Breast epithelium (tissue), 4 donors: ENCODE results near the gene MAP6. TPM values are rescaled to one million over a fixed set of nuclear protein-coding genes. Genes with fewer than 3 reads are reported as not detected.

Experiments used
- DNase-seq, 2 donors: peaks; one replicate each; pipeline ENCODE4 v3.0.0-alpha.2; 2019; ENCODE audit warnings: low spot score in 2 of 2
- H3K27ac ChIP-seq, 2 donors: fragments of 200-600 bp; sonication (generic) in 1 of 2; one replicate each; pipeline ENCODE4 v1.5.1; 2016 to 2019; ENCODE audit warnings: mild to moderate bottlenecking in 1 of 2
- H3K27me3 ChIP-seq, 2 donors: fragments of 200-600 bp; sonication (generic) in 1 of 2; one replicate each; pipeline versions ENCODE4 v1.5.1 to v1.6.0; 2017 to 2019; ENCODE audit warnings: control low read depth in 1 of 2, mild to moderate bottlenecking in 1 of 2
- H3K36me3 ChIP-seq: fragments of 200-600 bp; one replicate; pipeline ENCODE4 v1.5.1; 2019
- H3K4me1 ChIP-seq, 2 donors: fragments of 200-600 bp; sonication (generic); one replicate each; pipeline ENCODE4 v1.5.1; 2016 to 2019; ENCODE audit warnings: control low read depth in 1 of 2
- H3K4me3 ChIP-seq, 3 donors: fragments of 200-600 bp; sonication (generic); 1 replicate in 2 of 3; 2 replicates in 1 of 3; pipeline ENCODE4 v1.5.1; 2016 to 2019; ENCODE audit warnings: mild to moderate bottlenecking in 3 of 3, moderate library complexity in 2 of 3
- H3K9me3 ChIP-seq, 2 donors: fragments of 200-600 bp; sonication (generic) in 1 of 2; one replicate each; pipeline ENCODE4 v1.5.1; 2016 to 2019; ENCODE audit warnings: control low read depth in 1 of 2
- POLR2A ChIP-seq: fragments of 450-650 bp; IDR thresholded peaks from one replicate; pipeline ENCODE4 v1.6.1; 2016; ENCODE audit warnings: antibody characterized with exemption, mild to moderate bottlenecking, moderate library complexity
- POLR2AphosphoS5 ChIP-seq, 3 donors: sonication (generic); formaldehyde crosslinking; IDR thresholded peaks; one replicate each; pipeline ENCODE4 v1.6.1; 2017; ENCODE audit warnings: antibody characterized with exemption in 3 of 3
- intact Hi-C: fragments of 100-400 bp; cut with DNase I; formaldehyde crosslinking; loops from one replicate; pipeline ENCODE4 v1.15.1; 2023; ENCODE audit warnings: low total_unique reads
- total RNA-seq, 3 donors: library from RNA; depleted of rRNA; stranded (reverse); fragments of >200 nt; gene quantifications; one replicate each; pipeline ENCODE4 v1.1.0, GENCODE V29; 2016
- TF ChIP-seq, protein P1 (sequence below), 3 donors: fragments of 450-650 bp; IDR thresholded peaks; one replicate each; pipeline ENCODE4 v1.5.1; 2016 to 2017; ENCODE audit warnings: antibody characterized with exemption in 3 of 3, mild to moderate bottlenecking in 3 of 3, moderate library complexity in 3 of 3

Gene MAP6
- total RNA-seq, 3 donors from 2014 or later = 1.6 to 5.0 (median 2.6) TPM

DNA sequence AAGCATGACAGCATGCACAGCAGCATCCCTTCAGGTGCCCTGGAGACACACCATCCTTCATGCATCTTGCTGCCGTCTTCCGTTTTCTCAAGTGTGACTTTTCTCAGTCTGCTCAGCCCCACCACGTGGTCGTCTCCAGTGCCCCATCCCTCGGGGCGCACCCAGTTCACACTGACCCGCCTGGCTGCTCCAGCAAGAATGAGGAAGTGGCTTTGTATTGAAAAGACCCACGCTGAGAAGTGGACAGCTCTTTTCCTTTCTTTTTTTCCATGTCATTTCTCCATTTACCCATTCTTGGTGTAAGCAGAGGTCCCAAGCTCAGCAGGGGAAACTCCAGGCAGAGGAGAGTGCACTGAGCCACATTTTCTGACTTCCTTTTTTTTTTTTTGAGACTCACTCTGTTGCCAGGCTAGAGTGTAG lies 92.3 kb downstream of the MAP6 start:
- DNase-seq = peak; percentile 70 to 71
- H3K9me3 ChIP-seq = no peaks in the 10 kb centered on the region
- TF ChIP-seq, protein P1, sequence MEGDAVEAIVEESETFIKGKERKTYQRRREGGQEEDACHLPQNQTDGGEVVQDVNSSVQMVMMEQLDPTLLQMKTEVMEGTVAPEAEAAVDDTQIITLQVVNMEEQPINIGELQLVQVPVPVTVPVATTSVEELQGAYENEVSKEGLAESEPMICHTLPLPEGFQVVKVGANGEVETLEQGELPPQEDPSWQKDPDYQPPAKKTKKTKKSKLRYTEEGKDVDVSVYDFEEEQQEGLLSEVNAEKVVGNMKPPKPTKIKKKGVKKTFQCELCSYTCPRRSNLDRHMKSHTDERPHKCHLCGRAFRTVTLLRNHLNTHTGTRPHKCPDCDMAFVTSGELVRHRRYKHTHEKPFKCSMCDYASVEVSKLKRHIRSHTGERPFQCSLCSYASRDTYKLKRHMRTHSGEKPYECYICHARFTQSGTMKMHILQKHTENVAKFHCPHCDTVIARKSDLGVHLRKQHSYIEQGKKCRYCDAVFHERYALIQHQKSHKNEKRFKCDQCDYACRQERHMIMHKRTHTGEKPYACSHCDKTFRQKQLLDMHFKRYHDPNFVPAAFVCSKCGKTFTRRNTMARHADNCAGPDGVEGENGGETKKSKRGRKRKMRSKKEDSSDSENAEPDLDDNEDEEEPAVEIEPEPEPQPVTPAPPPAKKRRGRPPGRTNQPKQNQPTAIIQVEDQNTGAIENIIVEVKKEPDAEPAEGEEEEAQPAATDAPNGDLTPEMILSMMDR (IDR thresholded peaks at IDR 0.05) = no peak
- TF ChIP-seq POLR2AphosphoS5 (IDR thresholded peaks at IDR 0.05) = peak in 2 of 3 donors; percentile 39 to 41
- TF ChIP-seq POLR2A = no peak
- no peaks in the 10 kb centered on the region for H3K27me3 ChIP-seq
- H3K27ac ChIP-seq = peak overlapping the region; percentile 25 to 29
- H3K36me3 ChIP-seq = no peaks in the 10 kb centered on the region
- no peaks in the 10 kb centered on the region for H3K4me1 ChIP-seq
- no peak overlapping the region for H3K4me3 ChIP-seq
- intact Hi-C loops = loop anchor here (5.0 kb wide), 1 partner anchor 621 kb away; no protein-coding TSS in a partner anchor

DNA sequence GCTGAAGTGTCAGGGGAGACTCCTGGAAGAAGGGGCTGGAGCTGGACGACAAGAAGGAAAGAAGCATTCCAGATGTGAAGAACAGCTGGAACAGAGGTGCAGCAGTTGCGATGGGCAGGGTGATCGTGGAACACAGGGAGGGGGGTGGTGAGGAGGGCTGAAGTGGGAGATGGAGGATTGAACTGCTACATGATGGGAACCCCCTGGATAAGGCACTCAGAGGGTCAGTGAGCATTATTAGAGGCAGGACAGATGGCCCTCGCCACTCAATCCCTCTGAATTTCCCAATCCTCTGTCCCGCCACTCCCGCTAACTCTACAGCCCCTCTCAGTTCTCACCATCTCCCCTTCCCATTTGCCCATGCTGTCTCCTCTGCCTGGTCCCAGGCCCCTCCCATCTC lies 92.8 kb downstream of the MAP6 start:
- Histone ChIP-seq H3K27ac (peak overlapping the region in 1 of 2 donors; percentile 25), H3K4me3 (no peak overlapping the region), H3K9me3 (no peaks in the 10 kb centered on the region), H3K27me3 (no peaks in the 10 kb centered on the region), H3K36me3 (no peaks in the 10 kb centered on the region), H3K4me1 (no peaks in the 10 kb centered on the region)
- intact Hi-C loops = loop anchor here (5.0 kb wide), 1 partner anchor 621 kb away; no protein-coding TSS in a partner anchor
- DNase-seq = no peak
- TF ChIP-seq POLR2A (no peak), POLR2AphosphoS5 (IDR thresholded peaks at IDR 0.05) (no peak)
- TF ChIP-seq, protein P1 (IDR thresholded peaks at IDR 0.05) = no peak

DNA sequence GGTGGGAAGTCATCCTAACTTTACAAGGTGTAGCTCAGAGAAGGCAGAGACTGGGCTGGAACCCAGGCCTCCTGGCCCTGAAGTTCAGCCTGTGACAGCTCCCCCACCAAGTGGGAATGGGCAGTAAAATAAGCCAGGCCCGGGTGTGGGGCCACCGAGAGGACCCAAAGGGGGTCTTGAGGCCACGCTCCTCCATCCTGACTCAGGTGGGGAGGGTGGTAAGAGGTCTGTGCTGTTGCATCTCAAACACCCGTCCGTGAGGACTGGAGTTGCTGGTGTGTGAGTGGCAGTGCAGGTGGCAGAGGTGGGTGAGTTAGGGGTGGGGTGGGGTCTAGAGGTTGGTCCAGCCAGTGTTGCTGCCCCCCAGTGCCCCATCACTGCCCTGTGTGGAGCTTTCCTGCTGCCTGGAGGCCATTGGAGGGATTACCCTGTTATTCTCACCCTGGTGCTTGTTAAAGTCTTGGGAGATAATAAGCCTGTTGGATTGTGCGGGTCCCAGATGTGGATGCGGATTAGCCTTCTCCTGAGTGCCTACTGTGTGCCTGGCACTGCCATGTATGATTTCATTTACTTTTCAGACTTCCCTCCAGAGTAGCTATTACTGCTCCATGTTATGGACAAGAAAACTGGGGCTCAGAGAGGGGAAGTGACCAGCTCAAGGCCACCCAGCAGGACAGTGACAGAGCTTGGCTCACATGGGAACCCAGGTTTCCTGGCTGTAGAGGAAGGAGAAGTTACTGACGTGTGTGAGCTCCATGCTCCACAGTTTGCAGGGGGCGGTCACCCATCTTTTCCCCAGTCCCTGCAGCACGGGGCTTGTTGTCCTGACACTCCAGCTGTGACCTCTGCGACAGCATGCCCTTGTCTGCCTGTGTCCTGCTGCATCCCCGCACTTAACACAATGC lies 93.9 kb downstream of the MAP6 start:
- intact Hi-C loops = loop anchor here (5.0 kb wide), 1 partner anchor 622 kb away; no protein-coding TSS in a partner anchor
- Histone ChIP-seq H3K9me3 (no peaks in the 10 kb centered on the region), H3K27me3 (no peaks in the 10 kb centered on the region), H3K36me3 (peaks cover 3% of the 10 kb centered on the region), H3K4me3 (no peak overlapping the region), H3K4me1 (no peaks in the 10 kb centered on the region), H3K27ac (peak overlapping the region in 1 of 2 donors; percentile 19)
- TF ChIP-seq POLR2A = no peak
- DNase-seq = no peak

DNA sequence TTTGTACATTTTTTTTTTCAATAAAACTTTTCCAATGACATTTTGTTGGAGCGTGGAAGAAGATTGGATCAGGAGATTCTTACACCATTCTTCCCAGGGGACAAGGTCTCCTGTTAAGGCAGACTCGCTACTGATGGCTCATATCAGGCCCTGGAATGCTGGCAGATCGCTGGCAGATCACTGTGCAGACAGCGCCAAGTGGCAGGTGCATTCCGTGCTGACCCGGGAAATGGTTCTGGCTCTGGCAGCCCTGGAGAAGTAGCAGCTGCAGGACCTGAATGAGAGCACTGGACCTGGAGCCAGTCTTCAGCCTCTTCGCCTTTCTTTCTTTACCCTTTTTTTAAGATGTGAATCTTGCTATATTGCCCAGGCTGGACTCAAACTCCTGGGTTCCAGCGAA lies 96.1 kb downstream of the MAP6 start:
- Histone ChIP-seq H3K27me3 (no peaks in the 10 kb centered on the region), H3K9me3 (no peaks in the 10 kb centered on the region), H3K4me3 (no peak overlapping the region), H3K36me3 (peaks cover 6% of the 10 kb centered on the region), H3K4me1 (no peaks in the 10 kb centered on the region), H3K27ac (no peak overlapping the region)
- TF ChIP-seq, protein P1 (IDR thresholded peaks at IDR 0.05) = no peak
- peak in 1 of 3 donors; percentile 28 for TF ChIP-seq POLR2AphosphoS5 (IDR thresholded peaks at IDR 0.05)
- no peak for TF ChIP-seq POLR2A
- no peak for DNase-seq
- intact Hi-C loops = no loop called here

GRCh38 chr11:75571625-75572024 lies 97.2 kb downstream of the MAP6 start:
- intact Hi-C loops = no loop called here

More at GRCh38 chr11:75571625-75572024, 97.2 kb downstream of the MAP6 start:
- TF ChIP-seq, protein P1 (IDR thresholded peaks at IDR 0.05) = no peak
- TF ChIP-seq POLR2A = no peak
- no peak for TF ChIP-seq POLR2AphosphoS5 (IDR thresholded peaks at IDR 0.05)
- no peaks in the 10 kb centered on the region for H3K27me3 ChIP-seq
- H3K36me3 ChIP-seq = peaks cover 6% of the 10 kb centered on the region
- H3K4me1 ChIP-seq = peaks cover 0 to 4% of the 10 kb centered on the region in 2 donors
- H3K27ac ChIP-seq = peak overlapping the region in 1 of 2 donors; percentile 53
- H3K9me3 ChIP-seq = no peaks in the 10 kb centered on the region
- H3K4me3 ChIP-seq = no peak overlapping the region
- DNase-seq = no peak
